ENCODE results near the gene HSPB2. TPM values are rescaled to one million over a fixed set of nuclear protein-coding genes. Genes with fewer than 3 reads are reported as not detected.

The HSPB2 gene
- total and polyA plus RNA-seq, 2 of the 4 experiments (the other 2 are of a cell fraction): 0.18 to 0.55 TPM

- H3K56ac ChIP-seq (ENCODE audit: extremely low read depth, insufficient read depth, low read length): no peak overlapping the region
- no peak overlapping the region for H2BK15ac ChIP-seq (ENCODE audit: low read depth, low read length)
- peaks cover 21% of the 10 kb centered on the region for H3K4me1 ChIP-seq (ENCODE audit: control insufficient read depth, insufficient read depth, low read length)
- no peak overlapping the region for H2AFZ ChIP-seq (replicated peaks; ENCODE audit: low read length, poor library complexity)
- H3K27me3 ChIP-seq (ENCODE audit: control insufficient read depth, insufficient read depth, low read length): no peaks in the 10 kb centered on the region
- DNase-seq (no peak), ATAC-seq (ENCODE audit: low read depth) (no peak)
- H2BK20ac ChIP-seq (ENCODE audit: low read depth, low read length): no peak overlapping the region
- no peak overlapping the region for H3K23ac ChIP-seq (ENCODE audit: low read depth, low read length)
- no peaks in the 10 kb centered on the region for H4K20me1 ChIP-seq (ENCODE audit: insufficient read depth, low read length)
- H3K36me3 ChIP-seq (ENCODE audit: control insufficient read depth, insufficient read depth, low read length): no peaks in the 10 kb centered on the region
- TF ChIP-seq RFX5 (IDR thresholded peaks at IDR 0.05; ENCODE audit: low read depth, low read length) (no peak), RCOR1 (IDR thresholded peaks at IDR 0.05; ENCODE audit: insufficient replicate concordance, low read length) (no peak), MXI1 (IDR thresholded peaks at IDR 0.05; ENCODE audit: borderline replicate concordance, low read depth, low read length) (no peak), MAZ (IDR thresholded peaks at IDR 0.05; ENCODE audit: borderline replicate concordance, low read depth, low read length) (no peak), CHD1 (IDR thresholded peaks at IDR 0.05; ENCODE audit: low read depth, low read length) (no peak), CTCF (conservative IDR thresholded peaks at IDR 0.05; ENCODE audit: low read depth, low read length) (no peak), MAFK (IDR thresholded peaks at IDR 0.05; ENCODE audit: low read depth, low read length) (no peak), NFE2L2 (IDR thresholded peaks at IDR 0.05; ENCODE audit: low read depth, low read length) (no peak), RAD21 (IDR thresholded peaks at IDR 0.05; ENCODE audit: low read length) (no peak), FOS (IDR thresholded peaks at IDR 0.05; ENCODE audit: low read depth, low read length) (no peak), POLR2A (IDR thresholded peaks at IDR 0.05; ENCODE audit: low read depth, low read length) (no peak), CEBPB (IDR thresholded peaks at IDR 0.05; ENCODE audit: low read depth, low read length) (no peak), SMC3 (IDR thresholded peaks at IDR 0.05; ENCODE audit: low read depth, low read length) (no peak), ELK1 (IDR thresholded peaks at IDR 0.05; ENCODE audit: borderline replicate concordance, low read depth, low read length) (no peak), USF2 (IDR thresholded peaks at IDR 0.05; ENCODE audit: low read depth, low read length) (no peak)
- H2AK9ac ChIP-seq (replicated peaks; ENCODE audit: low read depth, low read length, poor library complexity): no peak overlapping the region
- no peak overlapping the region for H3K9ac ChIP-seq (ENCODE audit: low read depth, low read length)
- H3K4me3 ChIP-seq (ENCODE audit: insufficient read depth, low read depth, low read length): no peak overlapping the region
- in situ Hi-C loops (cut with MboI; ENCODE audit: low sequenced_read_pairs) (no loop called here), dilution Hi-C loops (cut with HindIII; ENCODE audit: low sequenced_read_pairs, unreplicated experiment) (no loop called here), intact Hi-C loops (cut with micrococcal nuclease) (no loop called here)
- H4K91ac ChIP-seq (ENCODE audit: insufficient read depth, low read depth, low read length): no peak overlapping the region
- no peak overlapping the region for H3K27ac ChIP-seq (ENCODE audit: insufficient read depth, low read length)
- H2BK5ac ChIP-seq (ENCODE audit: low read depth, low read length, poor library complexity, severe bottlenecking): no peak overlapping the region
- no peak overlapping the region for H4K5ac ChIP-seq (ENCODE audit: low read depth, low read length)
- peaks cover 0 to 6% of the 10 kb centered on the region in 2 experiments; a peak in 2 of 4 replicates for H3K79me1 ChIP-seq (ENCODE audit: low read depth in 1 of 2, low read length in 2 of 2)
- 100% methylated on average over 3 of the region's 3 CpGs; no CpG with 5 or more reads in 1 of the 2 experiments for WGBS, 2 experiments (ENCODE audit: extremely low coverage in 2 of 2, insufficient read length in 1 of 2)
- no peak overlapping the region for H4K8ac ChIP-seq (ENCODE audit: low read depth in 2 of 2, low read length in 2 of 2)
- H2BK120ac ChIP-seq (ENCODE audit: low read depth, low read length): no peak overlapping the region
- no peak overlapping the region for H3K4me2 ChIP-seq (ENCODE audit: low read depth, low read length)
- CTCF ChIA-PET: interaction anchor here (0.7 to 1.1 kb wide), 2 partner anchors 14 to 65 kb away, joined by 3 to 4 read pairs; no protein-coding TSS in a partner anchor
- POLR2A ChIA-PET (ENCODE audit: unreplicated experiment): interaction anchor here (0.6 kb wide), 1 partner anchor 176 kb away, joined by 7 read pairs; no protein-coding TSS in a partner anchor
- H3K4ac ChIP-seq (ENCODE audit: low read depth, low read length): no peak overlapping the region
- no TSS peak for BruUV-seq (replicated peaks)
- H3K14ac ChIP-seq (replicated peaks; ENCODE audit: low read depth, low read length): no peak overlapping the region
- H3K9me1 ChIP-seq (ENCODE audit: insufficient read depth, low read length): peaks cover 14% of the 10 kb centered on the region
- 0 out of 2 replicates have a peak overlapping the region, but pooled peaks have one; percentile 40 for H2AK5ac ChIP-seq (ENCODE audit: low read depth, low read length)
- no peaks in the 10 kb centered on the region for H3K9me3 ChIP-seq (ENCODE audit: control insufficient read depth, insufficient read depth, low read length)
- no peak overlapping the region for H3K18ac ChIP-seq (ENCODE audit: low read depth, low read length)
Observed at GRCh38 chr11:111917788-111918187, 5.3 kb downstream of the HSPB2 start.

Measured in IMR-90 (cell line).